Gastrocnemius medialis (tissue), 4 donors: ENCODE measurements around the gene HEXD. TPM values are rescaled to one million over a fixed set of nuclear protein-coding genes. Genes with fewer than 3 reads are reported as not detected.

Experiments
- ATAC-seq, 2 donors: fragments of 150-250 bp; one replicate each; pipeline ENCODE4 v1.9.1; 2016
- DNase-seq, 2 donors: peaks; one replicate each; pipeline ENCODE4 v3.0.0-alpha.2; 2019
- H3K27ac ChIP-seq, 4 donors: fragments of 200-600 bp; sonication (generic); 1 replicate in 1 of 4; 2 replicates in 3 of 4; pipeline ENCODE4 v1.5.1; 2016 to 2018; ENCODE audit warnings: mild to moderate bottlenecking in 2 of 4, moderate library complexity in 1 of 4
- H3K27me3 ChIP-seq, 3 donors: fragments of 200-600 bp; sonication (generic) in 2 of 3; 1 replicate in 1 of 3; 2 replicates in 2 of 3; pipeline versions ENCODE4 v1.5.1 to v1.6.0; 2016 to 2019; ENCODE audit warnings: mild to moderate bottlenecking in 1 of 3, moderate library complexity in 1 of 3
- H3K36me3 ChIP-seq, 2 donors: fragments of 200-600 bp; sonication (generic) in 1 of 2; one replicate each; pipeline ENCODE4 v1.5.1; 2017 to 2018
- H3K4me1 ChIP-seq, 2 donors: fragments of 200-600 bp; sonication (generic) in 1 of 2; one replicate each; pipeline ENCODE4 v1.5.1; 2016 to 2017; ENCODE audit warnings: mild to moderate bottlenecking in 2 of 2
- H3K4me3 ChIP-seq, 4 donors: fragments of 200-600 bp; sonication (generic) in 3 of 4; 1 replicate in 1 of 4; 2 replicates in 3 of 4; pipeline ENCODE4 v1.5.1; 2016 to 2019; ENCODE audit warnings: mild to moderate bottlenecking in 2 of 4
- H3K9me3 ChIP-seq, 3 donors: fragments of 200-600 bp; sonication (generic) in 2 of 3; 1 replicate in 1 of 3; 2 replicates in 2 of 3; pipeline ENCODE4 v1.5.1; 2016 to 2019
- POLR2A ChIP-seq, 2 donors: fragments of 450-650 bp; IDR thresholded peaks; one replicate each; pipeline ENCODE4 v1.6.1; 2017; ENCODE audit warnings: antibody characterized with exemption in 2 of 2, mild to moderate bottlenecking in 2 of 2, moderate library complexity in 2 of 2
- in situ Hi-C, 4 donors: fragments of 200-750 bp; cut with MboI; loops; one replicate each; pipeline versions ENCODE4 v1.15.0 to v1.8.0; 2017; ENCODE audit warnings: low sequenced_read_pairs in 4 of 4
- intact Hi-C: fragments of 100-400 bp; cut with DNase I; formaldehyde crosslinking; loops from one replicate; pipeline ENCODE4 v1.15.1; 2023; ENCODE audit warnings: low total_unique reads
- total RNA-seq, 4 donors: library from RNA; depleted of rRNA; stranded (reverse); fragments of >200 nt; gene quantifications; one replicate each; pipeline versions ENCODE4 v1.1.0 to v1.2.3, GENCODE V29; 2016
- TF ChIP-seq, protein P1 (sequence below), 5 experiments: fragments of 450-650 bp in 3 of 5; fragments of 200-600 bp in 2 of 5; sonication (generic) in 2 of 5; IDR thresholded peaks in 4 of 5; conservative IDR thresholded peaks in 1 of 5; 1 replicate in 4 of 5; 2 replicates in 1 of 5; pipeline ENCODE4 v1.5.1; 2016 to 2019; ENCODE audit warnings: antibody characterized with exemption in 5 of 5, mild to moderate bottlenecking in 3 of 5, moderate library complexity in 3 of 5

The HEXD gene
- total RNA-seq, 4 donors from 2014 or later = 15.5 to 35.1 (median 22.5) TPM

DNA sequence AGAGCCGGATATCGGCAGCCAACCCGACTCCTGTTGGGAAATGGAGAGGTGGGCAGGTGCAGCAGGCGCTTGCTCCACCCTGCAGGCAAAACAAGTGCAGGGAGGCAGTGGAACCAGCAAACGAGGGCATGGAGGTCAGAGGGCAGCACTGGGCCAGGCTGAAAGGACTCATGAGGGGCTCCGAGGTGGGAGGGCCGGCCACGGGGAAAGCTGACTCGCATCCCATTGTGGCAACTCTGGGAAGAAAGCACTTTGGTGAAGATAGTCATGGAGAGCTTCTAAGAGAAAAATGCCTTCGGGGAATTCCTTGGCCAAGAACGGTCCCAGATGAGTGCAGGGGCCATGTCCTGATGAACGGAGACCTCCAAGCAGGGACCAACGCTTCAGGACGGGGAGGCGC is 28.0 kb downstream of the HEXD start:
- DNase-seq (no peak), ATAC-seq (no peak)
- H3K4me3 ChIP-seq = no peak overlapping the region
- H3K27ac ChIP-seq = peak overlapping the region in 1 of 4 donors; percentile 4
- H3K36me3 ChIP-seq = no peaks in the 10 kb centered on the region
- no peaks in the 10 kb centered on the region for H3K27me3 ChIP-seq
- H3K9me3 ChIP-seq = no peaks in the 10 kb centered on the region
- intact Hi-C loops = no loop called here
- peaks cover 4 to 23% of the 10 kb centered on the region in 2 donors for H3K4me1 ChIP-seq
- TF ChIP-seq, protein P1, sequence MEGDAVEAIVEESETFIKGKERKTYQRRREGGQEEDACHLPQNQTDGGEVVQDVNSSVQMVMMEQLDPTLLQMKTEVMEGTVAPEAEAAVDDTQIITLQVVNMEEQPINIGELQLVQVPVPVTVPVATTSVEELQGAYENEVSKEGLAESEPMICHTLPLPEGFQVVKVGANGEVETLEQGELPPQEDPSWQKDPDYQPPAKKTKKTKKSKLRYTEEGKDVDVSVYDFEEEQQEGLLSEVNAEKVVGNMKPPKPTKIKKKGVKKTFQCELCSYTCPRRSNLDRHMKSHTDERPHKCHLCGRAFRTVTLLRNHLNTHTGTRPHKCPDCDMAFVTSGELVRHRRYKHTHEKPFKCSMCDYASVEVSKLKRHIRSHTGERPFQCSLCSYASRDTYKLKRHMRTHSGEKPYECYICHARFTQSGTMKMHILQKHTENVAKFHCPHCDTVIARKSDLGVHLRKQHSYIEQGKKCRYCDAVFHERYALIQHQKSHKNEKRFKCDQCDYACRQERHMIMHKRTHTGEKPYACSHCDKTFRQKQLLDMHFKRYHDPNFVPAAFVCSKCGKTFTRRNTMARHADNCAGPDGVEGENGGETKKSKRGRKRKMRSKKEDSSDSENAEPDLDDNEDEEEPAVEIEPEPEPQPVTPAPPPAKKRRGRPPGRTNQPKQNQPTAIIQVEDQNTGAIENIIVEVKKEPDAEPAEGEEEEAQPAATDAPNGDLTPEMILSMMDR (IDR thresholded peaks at IDR 0.05 in 4 of 5, conservative IDR thresholded peaks at IDR 0.05 in 1 of 5) = no peak
- no peak for TF ChIP-seq POLR2A (IDR thresholded peaks at IDR 0.05)
- in situ Hi-C loops = no loop called here

DNA sequence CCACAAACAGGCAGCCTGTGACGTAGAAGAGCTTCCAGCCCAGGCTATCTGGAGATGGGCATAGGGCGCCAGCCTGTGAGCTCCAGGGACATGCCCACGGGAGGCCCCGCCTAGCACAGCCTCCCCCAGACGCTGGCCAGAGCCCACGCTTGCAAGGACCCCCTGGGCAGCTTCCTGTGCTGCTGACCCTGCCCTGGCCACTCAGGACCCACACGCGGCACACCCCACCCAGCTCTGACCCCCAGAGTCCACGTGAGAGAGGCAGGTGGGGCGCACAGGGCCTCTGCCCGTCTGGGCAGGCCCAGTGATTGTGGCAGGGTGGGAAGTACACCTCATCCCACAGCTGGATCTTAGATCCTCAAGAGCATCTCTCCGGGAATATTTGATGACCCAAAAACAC is 28.5 kb downstream of the HEXD start:
- DNase-seq (no peak), ATAC-seq (no peak)
- H3K36me3 ChIP-seq = no peaks in the 10 kb centered on the region
- no peak for TF ChIP-seq POLR2A (IDR thresholded peaks at IDR 0.05)
- TF ChIP-seq, protein P1 (IDR thresholded peaks at IDR 0.05 in 4 of 5, conservative IDR thresholded peaks at IDR 0.05 in 1 of 5) = no peak
- H3K27ac ChIP-seq = no peak overlapping the region
- H3K4me3 ChIP-seq = no peak overlapping the region
- intact Hi-C loops (no loop called here), in situ Hi-C loops (no loop called here)
- H3K4me1 ChIP-seq = peaks cover 9 to 28% of the 10 kb centered on the region in 2 donors
- H3K27me3 ChIP-seq = no peaks in the 10 kb centered on the region
- H3K9me3 ChIP-seq = no peaks in the 10 kb centered on the region

DNA sequence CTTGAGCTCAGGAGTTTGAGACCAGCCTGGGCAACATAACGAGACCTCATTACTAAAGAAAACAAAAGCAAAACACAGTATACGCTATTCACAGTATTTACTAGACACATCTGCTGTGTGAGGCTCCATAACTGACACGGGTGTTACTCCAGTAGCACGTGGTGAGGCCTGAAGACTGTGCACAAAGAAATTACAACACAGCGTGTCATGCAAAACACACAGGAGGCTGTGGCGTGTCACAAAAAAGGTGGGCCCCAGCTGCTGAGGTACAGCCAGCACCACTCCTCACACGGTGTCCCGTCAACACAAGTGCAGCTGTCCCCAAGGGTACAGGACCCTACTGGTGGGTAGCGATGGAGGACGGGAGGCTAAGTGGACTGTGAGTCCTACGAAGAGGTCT is 29.7 kb downstream of the HEXD start:
- in situ Hi-C loops = no loop called here

DNA sequence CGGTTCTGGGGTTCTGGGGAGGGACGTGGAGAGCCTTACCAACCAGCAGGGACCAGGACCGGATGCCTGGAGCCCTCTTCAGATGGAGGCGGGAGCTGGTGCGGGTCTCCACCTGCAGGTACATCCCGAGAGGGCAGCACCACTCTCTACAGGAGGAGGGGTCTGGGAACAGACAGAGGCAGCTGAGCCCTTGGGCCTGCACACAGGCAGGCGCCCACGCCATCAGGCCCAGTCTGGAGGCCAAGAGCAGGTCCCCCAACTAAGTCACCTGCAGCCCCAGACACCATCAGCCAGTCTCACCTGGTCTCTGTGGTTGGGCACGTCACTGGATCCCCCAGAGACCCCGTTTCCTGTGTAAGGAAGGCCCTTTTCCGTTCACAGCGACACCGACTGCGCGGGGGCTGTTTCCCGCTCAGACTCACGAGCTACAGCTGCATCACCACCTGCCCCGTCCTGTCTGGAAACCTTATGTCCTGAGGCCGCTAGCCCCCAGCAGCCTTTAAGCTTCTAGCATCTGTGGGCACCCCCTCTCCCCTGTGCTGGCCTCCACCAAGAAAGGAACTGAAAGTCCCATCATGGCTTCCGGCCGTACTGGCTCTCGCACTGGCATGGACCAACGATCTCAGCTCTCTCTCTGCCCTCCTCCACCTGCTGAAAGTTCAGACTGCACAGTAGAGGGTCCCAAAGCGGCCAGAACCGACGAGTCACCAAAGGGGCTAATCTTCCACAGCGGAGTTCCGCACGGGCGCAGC is 31.2 kb downstream of the HEXD start:
- H3K9me3 ChIP-seq = no peaks in the 10 kb centered on the region
- peaks cover 10 to 29% of the 10 kb centered on the region in 2 donors for H3K4me1 ChIP-seq
- no peaks in the 10 kb centered on the region for H3K36me3 ChIP-seq
- TF ChIP-seq POLR2A (IDR thresholded peaks at IDR 0.05) = no peak
- TF ChIP-seq, protein P1 (IDR thresholded peaks at IDR 0.05 in 4 of 5, conservative IDR thresholded peaks at IDR 0.05 in 1 of 5) = no peak
- no peaks in the 10 kb centered on the region for H3K27me3 ChIP-seq
- intact Hi-C loops = no loop called here
- H3K4me3 ChIP-seq = peak overlapping the region; percentile 67 to 100 (median 87)
- ATAC-seq = no peak
- in situ Hi-C loops = no loop called here
- H3K27ac ChIP-seq = peak overlapping the region; percentile 84 to 91 (median 89)
- no peak for DNase-seq

More for the DNA sequence above, 29.7 kb downstream of the HEXD start:
- no peaks in the 10 kb centered on the region for H3K9me3 ChIP-seq
- no peak overlapping the region for H3K4me3 ChIP-seq
- no peak for DNase-seq
- H3K36me3 ChIP-seq = no peaks in the 10 kb centered on the region
- intact Hi-C loops = no loop called here
- H3K4me1 ChIP-seq = peaks cover 10 to 29% of the 10 kb centered on the region in 2 donors
- TF ChIP-seq, protein P1 (IDR thresholded peaks at IDR 0.05 in 4 of 5, conservative IDR thresholded peaks at IDR 0.05 in 1 of 5) = no peak
- TF ChIP-seq POLR2A (IDR thresholded peaks at IDR 0.05) = no peak
- no peak overlapping the region for H3K27ac ChIP-seq
- ATAC-seq = no peak
- no peaks in the 10 kb centered on the region for H3K27me3 ChIP-seq
